Activated T-cell treated with anti-CD3 and anti-CD28 coated beads, Interleukin-2, amount 50 U/mL, for 4 hours (primary cell): ENCODE measurements around the gene R3HCC1L. TPM values are rescaled to one million over a fixed set of nuclear protein-coding genes. Genes with fewer than 3 reads are reported as not detected.

ENCODE experiments used
- ATAC-seq, 2 donors: fragments of 200-7000 bp; cut with Tn5 transposase; one replicate each; pipeline ENCODE4 v1.10.0; 2021
- DNase-seq: peaks from one replicate; pipeline ENCODE4 v3.0.0-alpha.2; 2020
- H3K27me3 Mint-ChIP-seq: one replicate; pipeline ENCODE4 v1.8.0; 2021; ENCODE audit warnings: low read depth, mixed read lengths
- H3K36me3 Mint-ChIP-seq: one replicate; pipeline ENCODE4 v1.8.0; 2022; ENCODE audit warnings: mixed read lengths; ENCODE audit not compliant: insufficient read depth
- H3K4me1 Mint-ChIP-seq: one replicate; pipeline ENCODE4 v1.8.0; 2021; ENCODE audit warnings: low read depth, mixed read lengths
- H3K4me3 Mint-ChIP-seq: one replicate; pipeline ENCODE4 v1.8.0; 2021; ENCODE audit warnings: mild to moderate bottlenecking, moderate library complexity, mixed read lengths
- H3K9me3 Mint-ChIP-seq: one replicate; pipeline ENCODE4 v1.8.0; 2021; ENCODE audit warnings: mixed read lengths
- total RNA-seq, 3 donors: library from RNA; stranded (reverse); gene quantifications; one replicate each; pipeline ENCODE4 v1.2.1, GENCODE V29; 2021

R3HCC1L gene
- total RNA-seq, 3 donors from 2014 or later, result 16.8 to 19.6 (median 18.9) TPM

DNA sequence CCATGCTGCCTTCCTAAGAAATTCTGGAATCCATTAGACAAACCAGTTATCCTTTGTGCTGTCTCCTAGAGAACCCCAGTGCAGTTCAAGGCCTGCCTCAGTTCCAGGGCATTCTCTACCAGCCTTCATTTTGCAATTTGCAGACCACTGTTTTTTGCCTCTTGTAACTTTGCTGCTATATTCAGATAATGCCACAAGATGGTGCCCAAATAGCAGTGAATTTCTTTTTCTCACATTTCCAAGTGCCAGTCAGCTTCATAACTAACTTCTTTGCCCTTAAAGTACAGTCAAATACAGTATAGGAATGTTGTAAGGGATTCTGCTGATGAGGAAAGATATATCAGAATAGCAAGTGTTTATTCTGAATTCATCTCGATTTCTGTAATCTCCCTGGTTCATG, 108.4 kb downstream of the R3HCC1L start:
- DNase-seq (no peak), ATAC-seq (no peak)
- H3K9me3 Mint-ChIP-seq, result no peaks in the 10 kb centered on the region
- H3K4me3 Mint-ChIP-seq, result no peak overlapping the region
- H3K27me3 Mint-ChIP-seq, result no peaks in the 10 kb centered on the region
- no peaks in the 10 kb centered on the region for H3K4me1 Mint-ChIP-seq
- H3K36me3 Mint-ChIP-seq, result peaks cover 43% of the 10 kb centered on the region

DNA sequence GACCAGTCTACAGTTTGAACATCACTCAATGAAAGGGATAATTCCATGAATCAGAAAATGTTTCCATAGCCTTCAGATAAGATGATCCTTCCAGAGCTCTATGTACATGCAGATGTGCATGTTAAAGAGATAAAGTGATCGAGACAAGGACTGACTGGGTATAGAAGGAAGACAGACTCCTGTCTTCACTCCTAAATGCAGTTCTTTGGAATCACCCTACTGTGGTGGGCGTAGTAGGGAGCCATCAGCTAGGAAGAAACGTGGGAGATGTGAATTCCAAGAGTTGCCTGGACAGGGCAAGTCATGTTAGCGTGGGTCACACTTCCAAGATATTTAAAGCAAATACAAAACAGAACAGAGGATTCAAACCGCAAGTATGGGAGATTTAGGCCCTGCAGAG, 109.7 kb downstream of the R3HCC1L start:
- H3K4me1 Mint-ChIP-seq, result no peaks in the 10 kb centered on the region
- peaks cover 42% of the 10 kb centered on the region for H3K36me3 Mint-ChIP-seq
- no peaks in the 10 kb centered on the region for H3K9me3 Mint-ChIP-seq
- ATAC-seq (no peak), DNase-seq (no peak)
- H3K4me3 Mint-ChIP-seq, result no peak overlapping the region
- H3K27me3 Mint-ChIP-seq, result no peaks in the 10 kb centered on the region

DNA sequence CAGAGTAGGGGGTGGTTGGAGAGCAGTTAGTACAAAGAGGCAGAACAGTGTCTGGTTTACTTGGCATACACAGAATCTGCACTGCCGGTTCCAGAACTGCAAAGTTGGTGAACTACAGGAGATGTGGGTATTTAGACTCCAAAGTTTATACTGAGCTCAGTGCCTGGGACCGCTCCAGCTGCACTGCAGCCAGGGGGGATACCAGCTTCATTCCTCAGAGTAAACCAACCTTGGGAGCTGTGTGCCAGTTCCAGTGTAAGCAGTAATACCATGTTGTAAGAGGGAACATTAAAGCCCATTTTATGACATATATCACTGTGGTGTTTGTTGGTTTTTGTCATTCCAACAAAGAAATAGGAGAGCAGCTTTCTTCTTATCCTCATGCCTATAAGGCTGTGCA, 110.1 kb downstream of the R3HCC1L start:
- Mint-ChIP-seq H3K27me3 (no peaks in the 10 kb centered on the region), H3K4me1 (no peaks in the 10 kb centered on the region), H3K4me3 (no peak overlapping the region), H3K9me3 (no peaks in the 10 kb centered on the region), H3K36me3 (peaks cover 40% of the 10 kb centered on the region)
- no peak for DNase-seq
- no peak for ATAC-seq

- no peaks in the 10 kb centered on the region for H3K27me3 Mint-ChIP-seq
- H3K9me3 Mint-ChIP-seq, result no peaks in the 10 kb centered on the region
- no peaks in the 10 kb centered on the region for H3K4me1 Mint-ChIP-seq
- peaks cover 41% of the 10 kb centered on the region for H3K36me3 Mint-ChIP-seq
- no peak overlapping the region for H3K4me3 Mint-ChIP-seq
- ATAC-seq (no peak), DNase-seq (no peak)
These were observed 112.7 kb downstream of the R3HCC1L start for GRCh38 chr10:98246911-98247805.

- Mint-ChIP-seq H3K36me3 (peaks cover 35% of the 10 kb centered on the region), H3K4me3 (no peak overlapping the region), H3K9me3 (no peaks in the 10 kb centered on the region), H3K4me1 (no peaks in the 10 kb centered on the region), H3K27me3 (no peaks in the 10 kb centered on the region)
- ATAC-seq (no peak), DNase-seq (no peak)
These were observed 113.6 kb downstream of the R3HCC1L start for GRCh38 chr10:98248018-98248417.

- Mint-ChIP-seq H3K4me3 (no peak overlapping the region), H3K4me1 (no peaks in the 10 kb centered on the region), H3K9me3 (no peaks in the 10 kb centered on the region), H3K27me3 (no peaks in the 10 kb centered on the region), H3K36me3 (peaks cover 30% of the 10 kb centered on the region)
- no peak for ATAC-seq
- DNase-seq, result no peak
These were observed 114.7 kb downstream of the R3HCC1L start for GRCh38 chr10:98249134-98249533.

- DNase-seq (no peak), ATAC-seq (no peak)
- H3K4me1 Mint-ChIP-seq, result no peaks in the 10 kb centered on the region
- H3K27me3 Mint-ChIP-seq, result no peaks in the 10 kb centered on the region
- no peak overlapping the region for H3K4me3 Mint-ChIP-seq
- no peaks in the 10 kb centered on the region for H3K9me3 Mint-ChIP-seq
- H3K36me3 Mint-ChIP-seq, result peaks cover 25% of the 10 kb centered on the region
These were observed 116.9 kb downstream of the R3HCC1L start for GRCh38 chr10:98251399-98251798.

- ATAC-seq (no peak), DNase-seq (no peak)
- Mint-ChIP-seq H3K4me1 (no peaks in the 10 kb centered on the region), H3K4me3 (no peak overlapping the region), H3K9me3 (no peaks in the 10 kb centered on the region), H3K27me3 (no peaks in the 10 kb centered on the region), H3K36me3 (peaks cover 24% of the 10 kb centered on the region)
These were observed 118.0 kb downstream of the R3HCC1L start for GRCh38 chr10:98252464-98252863.

- DNase-seq (no peak), ATAC-seq (no peak)
- no peak overlapping the region for H3K4me3 Mint-ChIP-seq
- no peaks in the 10 kb centered on the region for H3K27me3 Mint-ChIP-seq
- H3K9me3 Mint-ChIP-seq, result no peaks in the 10 kb centered on the region
- peaks cover 18% of the 10 kb centered on the region for H3K36me3 Mint-ChIP-seq
- no peaks in the 10 kb centered on the region for H3K4me1 Mint-ChIP-seq
These were observed 119.0 kb downstream of the R3HCC1L start for GRCh38 chr10:98253499-98253898.

DNA sequence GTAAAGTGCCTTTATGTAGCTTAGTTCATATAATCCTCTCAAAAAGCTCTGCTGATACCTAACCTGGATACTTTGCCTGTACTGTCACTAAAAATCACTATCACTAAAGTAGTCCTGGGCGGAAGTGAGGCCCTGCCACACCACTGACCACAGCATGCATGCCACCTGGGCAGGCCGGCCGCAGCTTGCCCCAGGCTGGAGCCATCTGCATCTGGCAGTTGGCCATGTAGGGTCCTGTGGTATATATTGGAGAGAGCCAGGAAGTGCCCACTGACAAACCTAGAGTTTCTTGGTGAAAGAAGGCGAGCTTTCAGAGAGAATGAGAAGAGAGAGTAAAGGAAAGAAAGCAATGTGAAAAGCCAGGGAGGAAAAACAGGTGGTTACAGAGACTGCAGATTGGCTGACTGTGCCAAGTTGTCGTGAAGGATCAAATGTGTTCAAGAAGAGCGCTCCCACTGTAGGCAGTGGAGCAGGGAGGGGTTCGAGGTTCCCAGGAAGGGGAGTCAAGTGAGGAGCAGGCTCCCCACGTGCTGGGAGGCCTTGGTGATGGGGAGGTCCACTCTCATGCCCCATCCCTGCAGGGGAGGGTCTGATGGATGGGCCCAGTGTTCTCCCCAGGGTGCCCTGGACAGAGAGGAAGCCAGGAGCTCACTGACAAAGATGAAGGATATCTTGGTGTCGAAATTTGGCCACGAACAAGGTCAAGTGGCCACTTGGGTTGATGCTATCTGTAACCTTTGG, 119.9 kb downstream of the R3HCC1L start:
- H3K27me3 Mint-ChIP-seq, result no peaks in the 10 kb centered on the region
- no peak overlapping the region for H3K4me3 Mint-ChIP-seq
- DNase-seq (no peak), ATAC-seq (no peak)
- no peaks in the 10 kb centered on the region for H3K4me1 Mint-ChIP-seq
- peaks cover 18% of the 10 kb centered on the region for H3K36me3 Mint-ChIP-seq
- H3K9me3 Mint-ChIP-seq, result no peaks in the 10 kb centered on the region

DNA sequence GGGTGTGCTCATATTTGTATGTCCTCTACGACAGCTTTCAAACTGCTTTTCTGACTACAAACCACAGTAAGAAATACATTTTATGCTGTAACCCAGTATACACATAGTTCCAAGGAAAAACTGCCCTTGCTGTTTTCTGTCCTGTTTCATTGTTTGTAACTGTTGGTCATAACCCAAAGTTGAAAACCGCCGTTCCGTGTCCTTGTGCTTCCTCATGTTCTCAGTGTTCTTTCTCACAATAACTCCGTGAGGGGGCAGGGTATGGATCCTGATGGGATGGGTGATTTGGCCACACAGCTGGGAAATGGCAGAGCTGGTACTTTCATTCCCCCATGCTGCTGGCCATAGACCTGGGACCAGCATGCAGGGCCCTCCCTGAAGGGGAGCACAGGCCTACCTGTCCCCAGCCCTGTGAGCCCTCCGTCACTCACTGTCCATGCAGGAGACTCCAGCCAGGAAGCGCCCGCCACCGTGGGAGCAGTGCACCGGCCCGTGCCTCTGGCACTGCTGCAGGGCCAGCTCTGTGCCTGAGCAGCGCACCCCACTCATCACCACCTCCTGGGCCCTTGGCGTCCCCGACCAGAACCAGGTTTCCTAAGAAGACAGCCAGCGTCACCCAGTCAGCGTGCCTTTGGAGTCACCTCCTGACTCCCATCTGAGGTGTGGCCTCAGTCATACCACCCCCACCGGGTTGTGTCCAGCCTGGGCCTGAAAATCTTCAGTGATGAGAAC, 120.9 kb downstream of the R3HCC1L start:
- H3K36me3 Mint-ChIP-seq, result peaks cover 13% of the 10 kb centered on the region
- ATAC-seq (no peak), DNase-seq (no peak)
- H3K9me3 Mint-ChIP-seq, result no peaks in the 10 kb centered on the region
- H3K4me3 Mint-ChIP-seq, result no peak overlapping the region
- H3K27me3 Mint-ChIP-seq, result no peaks in the 10 kb centered on the region
- no peaks in the 10 kb centered on the region for H3K4me1 Mint-ChIP-seq

DNA sequence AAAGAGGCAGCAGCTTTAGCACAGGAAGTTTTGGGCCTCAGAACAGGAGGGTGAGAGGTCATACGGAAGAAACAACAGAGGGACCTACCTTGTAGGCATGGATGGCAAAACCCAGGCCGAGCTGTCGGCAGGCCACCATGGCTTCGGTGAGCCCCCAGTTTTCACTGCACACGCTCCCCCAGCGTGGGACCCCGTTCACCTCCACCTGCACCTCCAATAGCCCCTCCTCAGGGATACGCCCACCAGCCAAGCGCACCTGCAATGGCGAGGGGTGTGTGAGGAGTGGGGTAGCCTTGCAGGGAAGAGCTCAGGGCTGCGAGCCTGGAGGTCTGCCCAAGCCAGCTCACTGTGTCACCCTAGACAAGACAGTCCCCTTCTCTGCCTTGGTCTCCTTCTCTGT, 122.2 kb downstream of the R3HCC1L start:
- Mint-ChIP-seq H3K4me1 (no peaks in the 10 kb centered on the region), H3K4me3 (no peak overlapping the region), H3K9me3 (no peaks in the 10 kb centered on the region), H3K36me3 (peaks cover 16% of the 10 kb centered on the region), H3K27me3 (no peaks in the 10 kb centered on the region)
- no peak for ATAC-seq
- DNase-seq, result no peak

- DNase-seq (no peak), ATAC-seq (no peak)
- H3K9me3 Mint-ChIP-seq, result no peaks in the 10 kb centered on the region
- no peak overlapping the region for H3K4me3 Mint-ChIP-seq
- no peaks in the 10 kb centered on the region for H3K4me1 Mint-ChIP-seq
- H3K27me3 Mint-ChIP-seq, result no peaks in the 10 kb centered on the region
- peaks cover 14% of the 10 kb centered on the region for H3K36me3 Mint-ChIP-seq
These were observed 122.7 kb downstream of the R3HCC1L start for GRCh38 chr10:98257198-98257597.

GRCh38 chr10:98257961-98258360, 123.5 kb downstream of the R3HCC1L start:
- ATAC-seq (no peak), DNase-seq (no peak)
- peaks cover 14% of the 10 kb centered on the region for H3K36me3 Mint-ChIP-seq
- H3K9me3 Mint-ChIP-seq, result no peaks in the 10 kb centered on the region
- no peak overlapping the region for H3K4me3 Mint-ChIP-seq
- no peaks in the 10 kb centered on the region for H3K4me1 Mint-ChIP-seq
- H3K27me3 Mint-ChIP-seq, result no peaks in the 10 kb centered on the region
